AML-193 (cell line): Measurements from ENCODE around the gene CRIP1.

Experiments
- DNase-seq, 2 experiments: peaks; one replicate each; lab custom pipeline; 2025; lab: John Stamatoyannopoulos, UW

The CRIP1 gene

DNA sequence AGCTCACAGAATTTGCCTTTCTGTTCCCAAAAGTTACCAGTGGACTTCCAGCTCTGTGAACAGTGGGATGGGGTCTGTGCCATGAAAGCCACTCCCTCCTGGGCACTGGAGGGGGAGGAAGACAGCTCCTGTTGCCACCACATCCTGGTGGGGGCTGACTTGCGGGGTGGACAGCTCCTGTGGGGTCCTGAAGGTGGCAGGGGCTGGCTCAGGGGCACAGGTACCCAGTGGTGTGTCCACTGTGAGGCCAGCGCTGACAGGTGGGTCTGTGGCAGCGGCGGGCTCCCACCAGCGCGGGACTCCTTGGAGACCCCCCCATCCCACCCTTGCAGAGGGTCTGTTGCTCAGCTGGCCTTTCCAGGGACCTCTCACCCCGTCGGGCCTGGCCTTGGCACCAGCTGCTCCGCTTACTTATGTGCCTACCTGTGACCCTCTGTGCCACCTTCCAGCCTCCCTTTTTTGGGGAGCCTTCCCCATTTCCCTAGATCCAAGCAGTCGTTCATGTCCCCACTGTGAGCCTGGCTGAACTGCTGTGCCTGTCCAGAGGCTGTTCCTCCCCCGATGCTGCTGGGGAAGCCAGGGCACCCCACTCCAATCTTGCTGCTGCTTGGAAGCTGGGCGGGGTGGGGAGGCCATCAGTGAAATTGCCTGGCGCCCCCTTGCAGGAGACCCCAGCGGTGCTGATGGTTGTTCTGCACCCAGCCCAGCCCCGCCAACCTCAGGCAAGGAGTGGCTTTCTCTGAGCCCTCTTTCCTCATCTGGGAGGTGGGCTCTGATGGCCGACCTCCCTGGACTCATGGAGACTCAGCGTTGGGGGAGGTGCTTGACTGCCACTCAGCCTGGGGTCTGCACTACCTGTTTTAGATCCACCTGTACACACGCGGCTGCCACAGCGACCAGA, 6.5 kb downstream of the CRIP1 start:
- DNase-seq: no peak

DNA sequence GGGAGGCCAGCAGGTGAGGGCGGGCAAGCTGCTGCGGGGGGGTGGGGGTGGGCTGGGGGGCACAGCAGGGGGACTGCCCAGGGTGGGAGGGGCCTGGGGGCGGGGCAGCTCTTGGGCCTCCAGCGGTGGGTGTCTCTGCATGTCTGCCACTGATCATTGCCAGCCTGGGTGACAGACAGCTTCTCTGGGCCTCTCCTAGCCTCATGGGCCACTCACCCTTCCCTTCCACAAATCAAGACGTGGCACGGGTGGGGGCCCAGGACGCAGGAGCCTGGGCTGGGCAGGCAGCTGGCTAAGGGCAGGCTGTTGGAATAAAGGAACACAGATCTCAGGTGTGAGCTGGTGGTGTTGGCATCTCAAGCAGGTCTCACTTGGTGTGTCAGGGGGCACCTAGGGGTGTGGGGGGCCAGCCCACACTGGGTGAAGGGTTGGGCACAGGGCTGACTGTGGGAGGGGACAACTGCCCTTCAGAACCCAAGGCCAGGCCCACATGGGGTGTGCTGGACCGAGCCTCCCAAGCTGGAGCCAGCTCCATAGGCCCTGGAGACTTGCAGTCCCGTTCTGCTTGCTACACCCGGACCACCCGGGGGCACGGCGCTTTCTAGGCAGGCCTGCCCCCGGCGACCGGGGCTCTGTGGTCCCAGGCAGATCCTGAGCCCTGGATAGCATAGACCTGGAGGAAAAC, 7.4 kb downstream of the CRIP1 start:
- no peak for DNase-seq

DNA sequence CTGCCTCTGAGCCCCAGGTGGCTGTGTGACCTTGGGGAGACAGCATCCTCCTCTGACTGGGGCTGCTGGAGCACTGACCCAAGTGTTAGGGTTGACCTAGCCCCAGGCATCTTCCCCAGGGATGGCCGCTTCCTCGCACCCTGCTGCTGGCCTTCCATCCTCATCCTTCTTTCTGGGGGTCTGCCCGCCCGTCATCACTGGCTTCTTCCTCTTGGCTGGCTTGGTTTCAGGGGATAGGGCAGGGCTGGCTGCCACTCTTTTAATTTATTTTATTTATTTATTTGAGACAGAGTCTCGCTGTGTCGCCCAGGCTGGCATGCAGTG, 7.9 kb downstream of the CRIP1 start:
- no peak for DNase-seq

DNA sequence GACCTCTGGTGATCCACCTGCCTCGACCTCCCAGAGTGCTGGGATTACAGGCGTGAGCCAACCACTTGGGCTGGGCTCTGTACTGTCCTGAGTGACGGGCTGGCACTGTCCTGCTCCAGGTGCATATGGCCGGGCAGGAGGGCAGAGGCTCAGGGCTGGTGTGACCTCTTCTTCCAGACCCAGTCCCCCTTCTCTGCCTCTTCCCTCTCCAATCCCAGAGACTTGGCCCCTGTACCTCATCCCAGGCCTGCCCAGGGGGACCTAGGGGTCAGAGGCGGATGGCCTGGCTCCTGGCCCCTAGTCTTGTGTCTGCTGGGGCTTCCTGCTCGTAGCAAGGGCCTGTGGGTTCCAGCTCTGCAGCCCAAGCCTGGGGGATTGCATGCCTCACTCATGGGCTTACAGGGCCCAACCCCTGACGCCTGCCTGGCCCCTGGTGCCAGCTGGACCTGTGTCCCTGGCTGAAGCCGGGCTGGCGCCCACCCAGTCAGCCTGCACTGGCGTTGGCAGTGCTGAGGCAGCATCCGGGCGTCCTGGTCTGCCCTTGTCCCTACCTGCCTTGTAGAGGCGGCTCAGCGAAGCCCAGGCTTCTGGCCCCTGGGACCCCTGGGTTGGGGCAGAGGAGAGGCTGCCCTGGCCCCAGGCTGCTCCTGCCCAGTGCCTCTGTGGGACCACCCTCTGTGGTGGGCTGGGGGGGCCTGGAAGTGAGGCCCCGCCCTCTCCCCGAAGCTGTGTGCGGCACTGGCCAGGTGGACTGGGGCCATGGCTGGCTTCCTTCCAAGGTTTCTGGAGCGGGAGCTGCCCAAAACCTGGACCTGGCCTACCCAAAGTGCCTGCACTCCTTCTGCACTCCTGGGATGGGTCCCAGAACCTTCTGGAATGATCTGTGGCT, 8.7 kb downstream of the CRIP1 start:
- DNase-seq: no peak

DNA sequence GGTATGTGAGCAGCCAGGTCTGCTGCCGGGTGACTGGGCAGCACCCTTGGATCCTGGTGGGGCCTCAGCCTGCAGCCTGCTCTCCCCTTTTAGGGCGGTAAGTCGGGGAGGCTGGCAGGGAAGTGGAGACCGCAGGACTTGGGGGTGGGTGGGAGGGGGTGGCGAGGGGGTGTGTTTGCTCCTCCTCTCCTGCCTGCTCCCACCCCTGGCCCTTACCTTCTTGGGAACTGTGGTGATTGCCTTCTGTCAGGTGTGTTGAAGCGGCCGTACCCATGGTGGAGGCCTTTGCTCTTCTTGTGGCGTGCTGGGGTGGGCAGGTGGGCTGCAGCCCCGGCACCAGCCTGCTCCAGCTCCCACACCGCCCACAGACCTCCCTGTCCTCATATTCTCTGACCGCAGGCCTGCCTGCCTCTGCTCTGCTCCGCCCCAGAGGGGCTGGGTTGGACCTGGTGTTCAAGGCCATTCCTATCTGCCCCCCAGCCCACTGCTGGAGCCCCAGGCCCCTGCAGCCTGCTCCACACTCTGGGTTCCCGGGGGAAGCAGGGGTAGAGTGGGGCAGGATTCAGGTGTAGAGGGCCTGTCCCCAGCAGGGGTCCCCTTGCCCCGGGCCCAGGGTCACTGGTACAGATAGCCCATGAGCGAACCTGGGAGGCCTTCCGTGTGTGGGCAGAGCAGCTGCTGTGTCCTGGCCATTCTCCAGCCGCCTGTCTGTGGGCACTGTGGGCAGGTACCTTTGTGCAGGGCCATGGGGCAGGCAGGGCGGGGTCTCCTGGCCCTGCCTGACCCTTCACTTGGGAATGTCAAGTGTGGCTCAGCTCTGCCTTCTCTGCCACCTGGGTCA, 9.5 kb downstream of the CRIP1 start:
- no peak for DNase-seq

DNA sequence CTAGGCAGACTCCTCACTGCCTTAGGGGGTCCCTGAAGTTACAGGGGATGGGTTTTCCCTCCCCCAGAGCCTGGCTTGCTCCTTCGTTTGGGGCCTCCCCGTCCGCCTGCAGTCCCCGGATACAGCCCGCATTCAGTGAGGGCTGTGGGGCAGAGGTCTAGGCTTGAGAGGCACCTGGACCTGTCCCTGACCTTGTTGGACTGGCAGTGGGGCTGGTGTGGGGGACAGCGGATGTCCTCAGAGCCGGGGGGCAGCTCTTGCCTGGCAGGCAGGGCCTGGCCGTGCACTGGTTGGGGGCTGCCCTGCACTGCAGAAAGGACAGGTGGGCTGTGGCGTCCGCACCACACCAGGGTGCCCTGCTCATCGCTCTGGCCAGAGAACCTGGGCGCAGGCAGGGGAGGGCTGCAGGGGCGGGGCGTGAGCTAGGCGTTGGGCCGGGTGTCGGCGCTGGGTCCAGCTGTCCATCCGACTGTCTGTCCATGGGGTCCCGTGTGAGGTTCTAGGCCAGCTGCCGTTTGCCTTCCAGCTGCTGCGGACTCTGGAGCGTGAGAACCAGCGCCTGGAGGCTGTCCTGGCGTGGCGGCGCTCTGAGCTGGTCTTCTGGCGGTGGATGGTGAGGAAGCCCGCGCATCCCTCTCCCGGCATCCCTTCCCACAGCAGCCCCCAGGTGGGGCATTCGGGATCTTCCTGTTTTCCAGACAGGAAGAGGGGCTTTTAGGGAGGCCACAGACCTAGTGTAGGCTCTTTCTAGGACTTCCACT, 10.3 kb downstream of the CRIP1 start:
- no peak for DNase-seq

DNA sequence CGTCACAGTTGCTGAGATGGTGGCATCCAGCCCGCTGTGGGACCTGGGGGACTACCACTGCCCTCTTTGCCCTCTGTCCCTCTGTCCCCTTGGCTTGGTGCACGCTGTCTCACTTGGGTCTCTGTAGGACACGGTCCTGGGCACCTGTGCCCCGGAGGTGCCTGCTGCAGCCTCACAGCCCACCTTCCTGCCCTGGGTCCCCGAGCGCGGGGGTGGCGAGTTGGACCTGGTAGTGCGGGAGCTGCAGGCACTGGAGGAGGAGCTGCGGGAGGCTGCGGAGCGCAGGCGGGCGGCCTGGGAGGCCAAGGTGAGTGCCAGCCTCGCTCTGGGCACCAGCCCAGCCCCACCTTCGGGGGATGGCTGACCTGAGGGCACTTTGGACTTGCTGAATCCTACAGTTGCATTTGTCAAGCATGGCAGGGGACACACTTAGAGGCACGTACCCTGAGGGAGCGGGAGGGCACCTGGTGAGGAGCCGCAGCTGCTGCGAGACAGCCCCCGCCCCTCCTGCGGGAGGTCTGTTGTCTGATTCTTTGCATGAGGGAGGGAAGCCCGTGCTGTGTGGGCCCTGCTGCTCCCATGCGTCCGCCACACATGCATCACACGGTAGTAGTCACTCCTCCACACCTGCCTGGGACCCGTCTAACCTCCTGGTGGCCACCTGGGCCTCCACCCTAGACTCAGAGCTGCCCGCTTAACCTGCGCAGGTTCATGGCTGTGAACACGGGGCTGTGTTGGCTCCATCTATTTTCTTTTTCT, 11.2 kb downstream of the CRIP1 start:
- DNase-seq: no peak

DNA sequence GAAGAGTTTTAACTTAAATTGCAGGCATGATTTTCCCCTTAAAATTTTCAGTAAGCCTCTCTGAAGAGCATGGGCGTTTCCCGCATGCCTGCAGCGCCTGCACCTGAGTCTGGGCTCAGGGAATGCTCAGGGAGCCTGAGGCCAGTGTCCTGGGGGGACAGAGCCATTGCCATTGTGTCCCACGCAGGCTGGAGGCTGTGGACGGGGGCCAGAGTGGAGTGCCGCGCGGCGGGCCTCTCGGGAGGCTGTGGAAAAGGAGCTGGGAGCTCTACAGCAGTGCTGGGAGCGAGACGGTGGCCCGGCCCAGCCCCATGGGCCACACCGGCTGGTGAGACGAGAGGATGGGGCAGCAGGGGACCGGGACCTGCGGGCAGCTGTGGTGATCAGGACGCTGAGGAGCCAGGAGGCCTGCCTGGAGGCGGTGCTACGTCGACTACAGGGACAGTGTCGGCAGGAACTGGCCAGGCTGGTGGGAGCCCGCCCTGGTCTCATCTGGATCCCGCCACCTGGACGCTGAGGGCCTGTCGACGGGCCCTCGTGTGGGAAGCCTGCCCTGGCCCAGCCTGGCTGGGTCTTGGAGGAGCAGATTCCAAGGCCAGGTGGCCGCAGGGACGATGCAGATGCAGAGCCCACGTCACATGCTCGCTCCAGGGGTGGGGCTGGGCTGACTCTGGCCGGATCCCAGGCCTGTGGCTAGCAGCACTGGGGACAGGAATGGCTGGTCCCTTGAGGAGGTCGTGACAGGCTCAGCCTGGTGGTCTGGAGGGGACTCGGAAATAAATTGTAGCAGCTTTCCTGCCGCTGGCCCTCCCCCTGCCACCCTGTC, 12.0 kb downstream of the CRIP1 start:
- no peak for DNase-seq

DNA sequence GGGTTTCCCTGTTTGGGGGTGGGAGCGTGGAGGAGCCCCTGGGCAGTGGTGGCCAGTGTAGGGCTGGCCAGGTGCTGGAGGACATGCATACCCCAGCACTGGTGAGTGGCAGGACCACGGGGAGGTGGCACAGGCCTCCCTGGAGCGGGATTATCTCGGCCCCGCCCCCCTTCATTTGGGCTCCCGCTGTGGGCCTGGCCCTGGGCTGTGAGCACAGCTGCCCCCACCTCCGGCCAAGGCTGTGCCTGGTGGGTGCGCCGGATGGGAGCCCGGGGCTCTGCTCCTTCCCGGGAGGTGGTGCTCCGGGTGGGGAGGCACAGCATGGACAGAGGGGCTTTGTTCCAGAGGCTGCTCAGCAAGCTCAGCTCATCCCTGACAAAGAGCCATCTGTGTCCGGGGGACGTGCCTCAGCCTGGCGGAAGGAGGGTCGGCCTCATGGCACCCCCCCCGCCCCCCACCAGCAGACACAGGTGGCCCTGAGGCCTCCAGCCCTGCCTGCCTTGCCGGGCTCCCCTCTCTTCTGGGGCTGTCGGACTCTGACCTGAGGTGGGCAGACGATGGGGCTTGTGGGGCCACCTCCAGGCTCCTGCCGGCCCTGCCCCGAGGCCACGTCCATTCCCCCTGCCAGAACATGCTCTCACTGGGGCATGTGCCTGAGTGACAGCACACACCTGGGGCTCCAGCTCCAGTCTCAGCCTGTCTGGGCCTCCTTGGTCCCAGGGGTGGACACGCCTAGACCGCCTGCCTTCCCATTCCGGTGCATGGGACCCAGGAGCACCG, 12.8 kb downstream of the CRIP1 start:
- no peak for DNase-seq

DNA sequence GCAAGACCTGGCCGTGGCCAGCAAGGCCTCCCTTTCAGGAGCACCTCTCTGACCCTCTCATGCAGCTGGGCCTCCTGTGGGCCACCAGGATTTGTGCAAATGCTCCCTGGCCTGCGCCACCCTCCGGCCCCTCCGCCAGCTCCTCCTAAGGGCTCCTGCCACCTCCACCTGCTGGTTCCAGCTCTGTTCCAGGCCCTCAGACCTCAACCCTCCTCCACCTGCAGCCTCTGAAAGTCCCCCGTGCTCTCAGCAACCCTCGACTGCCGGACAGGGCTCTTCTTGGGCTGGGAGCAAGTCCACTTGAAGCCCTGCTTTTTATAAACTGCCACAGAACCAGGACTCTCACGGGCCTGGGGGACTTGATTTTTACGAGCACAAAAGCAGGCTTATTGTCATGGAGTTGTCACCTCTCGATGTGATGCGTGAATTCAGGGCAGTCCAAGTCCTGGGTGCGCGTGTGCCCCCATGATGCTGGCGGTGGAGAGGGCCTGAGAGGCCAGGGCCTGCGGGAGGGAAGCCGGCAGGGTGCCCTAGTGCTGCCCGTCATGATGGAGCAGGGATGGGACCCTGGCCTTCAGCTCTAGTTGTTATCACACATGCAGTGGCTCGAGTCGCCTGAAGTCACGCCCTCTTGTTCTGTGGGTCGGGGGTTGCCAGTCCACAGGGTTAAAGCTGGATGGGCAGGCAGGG, 13.5 kb downstream of the CRIP1 start:
- no peak for DNase-seq

DNA sequence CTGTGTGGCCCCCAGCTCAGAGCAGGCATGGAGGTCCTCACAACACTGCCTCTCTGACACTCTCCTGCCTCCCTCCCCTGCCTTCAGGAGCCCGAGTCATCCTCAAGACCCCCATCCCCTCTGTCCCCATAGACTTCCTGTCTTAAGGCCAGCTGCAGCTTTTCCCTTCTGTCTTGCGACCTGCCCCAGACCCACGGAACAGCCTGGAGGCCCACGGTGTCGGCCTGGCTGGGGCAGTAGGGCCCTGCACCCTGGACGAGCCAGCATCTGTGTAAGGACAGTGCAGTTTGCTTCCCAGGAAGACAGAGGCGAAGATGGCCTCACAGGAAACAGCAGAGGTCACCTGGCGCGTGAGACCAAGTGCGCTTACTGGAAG, 14.0 kb downstream of the CRIP1 start:
- DNase-seq: no peak

DNA sequence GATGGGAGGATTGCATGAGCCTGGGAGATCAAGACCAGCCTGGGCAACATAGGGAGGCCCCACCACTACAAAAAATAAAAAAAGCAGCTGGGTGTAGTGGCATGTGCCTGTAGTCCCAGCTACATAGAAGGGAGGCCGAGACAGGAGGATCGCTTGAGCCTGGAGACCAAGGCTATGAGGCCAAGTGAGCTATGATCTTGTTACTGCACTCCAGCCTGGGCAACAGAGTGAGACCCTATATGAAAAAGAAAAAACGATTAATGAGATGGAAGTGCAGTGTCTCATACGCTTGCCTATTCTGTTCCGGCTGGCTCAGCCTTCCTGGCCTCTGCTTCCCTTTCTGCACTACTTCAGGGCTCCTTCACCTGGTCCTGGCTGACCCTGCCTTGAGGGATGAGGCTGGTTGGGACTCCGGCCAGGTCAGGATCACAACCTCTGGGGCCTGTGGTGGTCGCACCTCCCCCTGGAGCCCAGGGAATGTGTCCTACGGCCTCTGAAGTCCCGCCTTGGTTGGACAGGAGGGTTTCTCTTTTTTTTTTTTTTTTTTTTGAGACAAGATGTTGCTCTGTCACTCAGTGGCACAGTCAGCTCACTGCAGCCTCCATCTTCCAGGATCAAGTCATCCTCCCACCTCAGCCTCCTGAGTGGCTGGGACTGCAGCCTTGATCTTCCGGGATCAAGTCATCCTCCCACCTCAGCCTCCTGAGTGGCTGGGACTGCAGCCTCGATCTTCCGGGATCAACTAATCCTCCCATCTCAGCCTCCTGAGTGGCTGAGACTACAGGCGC, 15.0 kb downstream of the CRIP1 start:
- DNase-seq: no peak

DNA sequence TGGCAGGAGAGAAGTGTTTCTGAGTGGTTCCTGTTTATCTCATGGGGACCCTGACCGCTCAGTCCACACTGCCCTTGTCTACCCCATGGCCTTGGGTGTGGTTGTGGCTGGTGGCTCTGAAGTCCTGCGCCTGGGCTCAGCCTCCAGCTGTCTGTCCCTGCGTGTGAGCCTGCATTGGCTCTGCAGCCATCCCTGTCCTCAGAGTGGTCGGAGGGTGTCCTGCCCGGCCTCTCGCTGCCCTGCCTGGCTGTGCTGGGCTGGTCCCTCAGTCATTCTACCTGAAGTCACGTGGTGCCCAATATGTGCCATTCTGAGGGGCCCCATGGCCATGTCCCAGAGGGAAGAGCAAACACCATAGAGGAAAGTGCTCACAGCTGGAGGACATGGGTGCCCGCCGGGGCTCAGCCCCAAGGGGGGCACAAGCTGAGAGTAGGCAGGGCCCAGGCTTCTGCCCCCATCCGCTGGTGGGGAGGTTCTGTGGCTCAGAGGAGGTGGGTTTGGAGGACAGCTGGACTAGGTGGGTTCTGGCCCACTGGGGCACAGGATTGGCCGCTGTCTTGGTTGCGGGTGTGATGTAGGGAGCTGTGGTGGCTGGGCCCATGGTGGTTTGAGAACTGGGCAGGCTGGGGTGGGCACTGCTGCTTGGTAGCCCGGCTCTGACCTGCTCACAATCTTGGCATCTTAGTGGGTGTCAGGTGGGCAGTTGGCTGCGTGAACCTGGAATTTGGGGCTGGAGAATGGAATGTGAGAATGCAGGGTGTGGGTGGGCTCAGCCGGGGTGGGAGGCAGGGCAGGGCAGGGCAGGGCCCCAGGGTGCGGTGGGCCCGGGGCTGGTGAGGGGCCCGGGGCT, 16.0 kb downstream of the CRIP1 start:
- DNase-seq: no peak

DNA sequence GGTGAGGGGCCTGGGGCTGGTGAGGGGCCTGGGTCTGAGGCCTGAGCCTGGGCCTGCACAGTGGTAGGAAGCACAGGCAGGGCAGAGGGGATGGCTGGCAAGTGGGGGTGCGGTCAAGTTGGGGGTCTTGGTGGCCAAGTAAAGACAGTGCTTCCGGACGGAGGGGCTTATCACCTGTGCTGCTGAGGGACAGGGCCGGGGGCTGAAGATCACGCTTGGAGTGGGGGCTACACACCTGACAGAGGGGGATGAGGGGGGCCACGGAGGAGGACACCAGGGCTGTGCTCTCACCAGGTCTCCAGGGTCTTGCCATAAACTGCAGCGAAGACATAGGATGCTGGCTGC, 16.6 kb downstream of the CRIP1 start:
- no peak for DNase-seq

DNA sequence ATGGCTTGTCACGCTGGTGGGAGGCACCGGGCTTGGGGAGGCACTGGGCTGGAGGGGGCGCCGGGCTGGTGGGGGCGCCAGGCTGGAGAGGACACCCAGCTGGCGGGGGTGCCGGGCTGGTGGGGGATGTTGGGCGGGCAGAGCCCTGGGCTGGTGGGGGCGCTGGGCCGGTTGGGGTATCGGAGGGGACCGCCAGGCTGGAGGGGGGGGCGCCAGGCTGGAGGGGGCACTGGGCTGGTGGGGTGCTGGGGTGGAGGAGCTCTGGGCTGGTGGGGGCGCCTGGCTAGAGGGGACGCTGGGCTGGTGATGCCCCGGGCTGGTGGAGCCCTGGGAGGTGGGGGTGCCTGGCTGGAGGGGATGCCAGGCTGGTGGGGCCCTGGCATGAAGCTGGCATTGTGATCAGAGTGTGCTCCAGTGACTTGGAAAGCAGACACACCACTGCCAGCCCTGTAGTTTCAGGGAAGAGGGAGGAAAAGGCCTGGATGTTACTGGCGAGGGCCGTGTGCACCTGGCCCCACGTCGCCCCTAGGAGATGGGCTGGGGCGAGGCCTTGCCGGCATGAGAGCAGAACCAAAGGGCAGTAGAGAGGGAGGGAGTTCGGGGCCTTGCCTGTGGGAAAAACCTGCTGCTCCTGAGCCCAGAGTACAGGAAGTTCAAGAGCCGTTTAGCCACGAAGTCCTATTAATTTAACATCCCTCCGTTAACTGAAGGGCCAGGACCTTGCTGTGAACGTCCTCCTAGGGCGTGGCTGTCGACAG, 17.4 kb downstream of the CRIP1 start:
- DNase-seq: no peak

DNA sequence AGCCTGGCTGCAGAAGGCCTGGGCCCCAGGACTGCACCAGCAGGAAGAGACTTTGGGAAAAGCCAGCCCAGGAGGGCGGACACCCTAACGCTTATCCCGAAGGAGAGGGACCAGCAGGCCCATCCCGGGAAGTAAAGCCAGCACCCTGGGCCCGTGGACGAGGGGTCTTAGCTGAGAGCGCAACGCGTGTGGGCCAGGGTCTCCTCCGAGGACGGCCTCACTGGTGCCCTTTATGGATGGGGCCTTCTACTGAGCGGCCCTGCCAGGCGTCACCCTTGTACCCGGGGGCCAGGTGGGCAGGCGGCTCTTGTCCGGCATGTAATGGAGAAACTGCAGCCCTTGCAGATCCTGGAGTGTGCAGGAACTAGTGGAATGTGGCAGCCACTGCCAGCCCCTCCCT, 18.4 kb downstream of the CRIP1 start:
- no peak for DNase-seq
